GM18951 (cell line): Measurements from ENCODE around the gene S100B.

Experiments used
- POLR2A ChIP-seq: IDR thresholded peaks from 4 replicates; pipeline ENCODE4 v1.6.1; 2011; ENCODE audit warnings: mild to moderate bottlenecking; ENCODE audit not compliant: insufficient read length, insufficient read depth; ENCODE audit errors: extremely low read depth
- in situ Hi-C: fragments of 300-500 bp; cut with MboI; formaldehyde crosslinking; loops from one replicate; pipeline ENCODE4 v1.12.0; 2022; ENCODE audit warnings: low sequenced_read_pairs, mixed read lengths, inconsistent platforms; ENCODE audit not compliant: unreplicated experiment

The S100B gene

DNA sequence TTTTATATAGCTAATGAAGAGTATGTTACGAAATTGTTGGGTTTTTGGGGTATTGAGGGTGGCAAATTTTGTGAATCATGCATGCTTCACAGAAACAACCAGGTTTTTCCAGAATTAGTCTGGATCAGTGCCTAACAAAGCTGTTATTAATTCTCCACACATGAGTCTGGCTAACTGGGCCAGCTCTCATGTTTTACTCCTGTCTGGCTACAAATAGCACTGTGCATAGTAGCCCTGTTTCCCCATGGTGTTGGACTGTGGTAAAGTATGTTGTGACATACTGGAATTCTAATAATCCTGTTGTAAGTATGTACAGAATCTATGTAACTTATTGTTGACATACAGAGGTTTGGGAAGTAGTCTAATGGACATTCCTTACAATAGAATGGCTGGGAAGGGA, 35.8 kb downstream of the S100B start:
- in situ Hi-C loops, result no loop called here
- no peak for TF ChIP-seq POLR2A

GRCh38 chr21:46568562-46568961, 36.3 kb downstream of the S100B start:
- in situ Hi-C loops, result no loop called here

GRCh38 chr21:46567348-46567747, 37.5 kb downstream of the S100B start:
- TF ChIP-seq POLR2A, result no peak
- in situ Hi-C loops, result no loop called here

More at GRCh38 chr21:46568562-46568961, 36.3 kb downstream of the S100B start:
- TF ChIP-seq POLR2A, result no peak

GRCh38 chr21:46564391-46564790, 40.5 kb downstream of the S100B start:
- in situ Hi-C loops, result no loop called here
- TF ChIP-seq POLR2A, result no peak

DNA sequence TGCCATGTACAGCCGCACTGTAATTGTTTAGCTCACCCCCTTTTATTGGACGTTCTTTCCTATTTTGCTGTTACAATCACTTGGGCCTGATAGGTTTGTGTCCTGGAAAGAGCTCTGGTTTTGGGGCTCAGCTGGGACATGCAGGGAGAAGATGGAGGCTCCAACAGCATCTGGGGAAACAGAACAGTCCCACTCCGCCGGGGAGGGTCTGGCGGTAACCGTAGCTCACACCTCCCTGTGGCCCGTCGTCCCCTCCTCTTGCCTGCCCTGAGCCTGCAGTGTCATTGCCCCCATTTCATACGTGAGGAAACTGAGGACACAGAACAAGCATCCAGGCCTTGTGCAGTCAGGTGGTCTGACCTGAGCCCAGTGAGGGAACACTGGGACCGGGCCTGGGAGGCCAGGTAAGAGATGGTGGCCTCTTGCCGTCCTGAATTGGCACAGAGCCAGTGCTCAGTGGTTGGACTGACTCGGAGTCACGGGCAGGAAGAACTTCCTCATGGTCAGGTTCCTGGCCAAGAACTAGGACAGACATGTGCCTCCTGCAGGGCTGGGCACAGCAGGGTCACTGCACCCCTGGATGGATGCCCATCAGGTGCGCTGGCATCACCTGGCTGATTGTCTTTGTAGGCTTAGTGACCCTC, 41.8 kb downstream of the S100B start:
- in situ Hi-C loops, result no loop called here
- TF ChIP-seq POLR2A, result no peak

DNA sequence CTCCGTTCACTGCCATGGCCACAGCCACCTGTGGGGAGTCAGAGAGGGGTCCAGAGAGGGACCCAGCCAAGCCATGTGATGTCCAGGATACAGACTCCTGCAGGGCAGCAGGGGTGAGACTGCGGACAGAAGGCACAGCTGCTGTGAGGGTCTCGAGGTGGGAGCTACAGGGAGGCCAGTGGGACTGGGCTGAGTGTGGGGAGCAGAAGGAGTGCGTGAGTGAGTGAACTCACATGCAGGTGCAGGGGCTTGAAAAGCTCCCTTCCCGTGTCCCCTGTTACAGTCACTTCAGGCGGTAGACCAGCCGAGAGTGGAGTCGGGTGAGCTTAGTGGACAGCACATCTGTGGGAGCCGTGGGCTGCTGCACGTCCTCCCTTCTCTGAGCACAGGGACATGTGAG, 42.4 kb downstream of the S100B start:
- TF ChIP-seq POLR2A, result no peak
- in situ Hi-C loops, result no loop called here

DNA sequence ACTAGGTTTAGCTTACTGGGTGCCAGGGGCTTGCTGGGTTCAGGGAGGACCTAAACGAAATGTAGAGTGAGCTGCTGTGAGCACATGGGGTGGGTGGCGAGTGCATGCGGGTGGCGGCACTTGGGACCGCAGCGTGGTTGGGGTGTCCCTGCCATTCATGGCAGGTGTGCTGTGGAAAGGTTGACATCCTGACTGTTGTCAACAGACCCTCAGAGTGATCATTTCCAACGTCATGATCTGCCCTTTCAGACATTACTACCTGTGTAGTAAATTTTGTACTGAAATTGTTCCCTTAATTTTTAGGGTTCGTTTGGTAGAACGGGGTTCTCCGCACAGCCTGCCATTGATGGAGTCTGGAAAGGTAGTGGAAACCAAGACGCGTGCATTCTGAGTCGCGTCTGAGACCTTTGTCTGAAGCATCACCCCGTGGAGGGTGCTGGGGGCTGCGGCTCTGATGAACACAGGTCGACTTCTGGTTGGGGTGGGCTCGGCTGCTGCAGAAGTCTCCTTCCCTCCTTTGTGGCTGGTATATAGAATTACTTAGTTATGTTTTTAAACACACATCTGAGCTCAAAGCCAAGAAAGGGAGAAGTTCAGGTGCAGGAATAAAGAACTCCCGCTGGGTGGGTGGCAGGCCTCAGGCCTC, 43.3 kb downstream of the S100B start:
- TF ChIP-seq POLR2A, result no peak
- in situ Hi-C loops, result no loop called here

DNA sequence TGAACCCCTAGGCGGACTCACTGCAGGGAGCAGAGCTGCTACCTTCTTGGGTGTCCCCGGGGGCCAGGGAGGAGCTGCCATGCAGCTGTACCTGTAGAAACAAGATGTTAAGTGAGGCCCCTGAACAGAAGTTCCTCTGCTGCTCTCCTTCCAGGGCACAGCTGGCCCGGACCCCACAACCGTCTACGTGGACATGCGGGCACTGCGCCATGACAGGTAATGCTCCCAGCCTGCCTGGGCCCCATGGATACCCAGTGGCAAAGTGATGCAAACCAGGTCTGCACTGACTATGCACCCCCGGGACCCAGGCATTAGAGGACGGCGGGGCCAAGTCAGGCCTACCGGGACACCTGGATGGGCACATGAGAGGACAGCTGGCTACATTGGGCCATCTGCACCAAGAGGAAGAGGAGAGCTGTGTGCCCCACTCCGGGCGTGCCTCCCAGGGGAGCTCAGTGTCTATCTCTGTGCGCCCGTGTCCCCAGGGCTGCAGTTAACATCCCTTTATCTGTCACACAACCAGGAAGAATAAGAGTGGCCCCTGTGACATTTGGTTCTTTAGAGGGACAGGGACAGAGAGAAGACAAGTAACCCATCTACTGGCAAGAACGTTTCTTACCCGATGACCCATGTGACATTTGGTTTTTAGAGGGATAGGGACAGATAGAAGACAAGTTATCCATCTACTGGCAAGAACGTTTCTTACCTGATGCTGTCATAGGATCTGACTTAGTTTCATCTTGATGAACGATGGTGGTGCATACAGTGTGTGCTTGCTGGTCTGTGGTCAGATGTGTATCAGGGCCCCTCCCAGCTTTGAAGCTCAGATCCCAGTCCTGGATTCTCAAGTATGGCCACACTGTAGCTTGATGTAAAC, 44.1 kb downstream of the S100B start:
- in situ Hi-C loops, result no loop called here
- no peak for TF ChIP-seq POLR2A

DNA sequence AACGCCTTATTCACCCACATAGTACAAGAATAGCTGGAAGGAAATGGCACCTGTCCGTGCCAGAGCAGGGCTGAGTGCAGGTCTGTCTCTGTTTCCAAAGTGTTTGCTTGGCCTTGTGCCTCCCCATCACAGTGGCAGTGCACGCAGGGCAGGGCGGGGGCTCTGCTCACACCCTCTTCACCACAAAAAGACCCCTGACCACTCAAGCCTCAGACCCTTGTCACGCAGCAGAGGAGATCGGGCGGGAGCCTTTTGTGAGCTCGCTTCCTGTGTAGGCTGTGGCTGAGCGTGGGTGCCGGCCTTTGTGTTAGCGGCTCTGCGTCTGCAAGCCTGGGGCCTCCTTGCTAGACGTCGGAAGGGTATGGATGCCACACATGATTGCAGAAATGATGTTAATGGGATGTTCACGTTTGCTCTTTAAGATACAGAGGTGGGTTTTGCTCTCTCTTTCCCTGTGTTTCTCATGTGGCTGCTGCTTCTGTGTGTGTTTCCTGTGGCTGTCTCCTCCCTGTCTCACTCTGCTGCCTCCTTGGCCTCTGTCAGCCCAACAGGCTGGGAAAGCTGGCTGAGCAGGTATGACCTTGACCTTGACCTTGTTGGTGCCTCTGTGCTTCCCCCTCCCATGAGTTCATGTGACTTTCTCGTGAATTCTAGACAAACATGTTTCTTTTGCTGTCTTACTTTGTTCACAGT, 45.4 kb downstream of the S100B start:
- peak; percentile 25 for TF ChIP-seq POLR2A
- in situ Hi-C loops, result no loop called here

DNA sequence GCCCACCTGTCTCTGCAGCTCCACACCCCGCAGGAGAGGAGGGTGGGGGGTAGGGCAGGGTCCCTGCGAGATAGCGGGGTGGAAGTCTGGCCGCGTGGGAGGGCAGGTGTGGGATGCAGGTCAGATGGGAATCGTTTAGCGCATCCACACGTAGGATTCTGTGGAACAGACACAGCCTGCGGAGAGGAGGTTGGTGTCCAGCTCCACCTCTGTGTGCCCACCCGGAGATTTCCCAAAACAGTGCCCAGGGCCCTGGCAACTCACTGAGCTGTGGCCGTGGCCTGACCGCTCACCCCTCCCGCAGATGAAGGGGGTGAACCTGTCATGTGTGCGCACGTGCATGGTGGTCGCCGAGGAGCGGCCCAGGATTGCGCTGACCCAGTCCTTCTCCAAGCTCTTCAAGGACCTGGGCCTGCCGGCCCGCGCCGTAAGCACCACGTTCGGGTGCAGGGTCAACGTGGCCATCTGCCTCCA, 46.9 kb downstream of the S100B start:
- no peak for TF ChIP-seq POLR2A
- in situ Hi-C loops, result no loop called here

- TF ChIP-seq POLR2A, result no peak
- in situ Hi-C loops, result no loop called here
These were observed 47.4 kb downstream of the S100B start for GRCh38 chr21:46557469-46557868.

DNA sequence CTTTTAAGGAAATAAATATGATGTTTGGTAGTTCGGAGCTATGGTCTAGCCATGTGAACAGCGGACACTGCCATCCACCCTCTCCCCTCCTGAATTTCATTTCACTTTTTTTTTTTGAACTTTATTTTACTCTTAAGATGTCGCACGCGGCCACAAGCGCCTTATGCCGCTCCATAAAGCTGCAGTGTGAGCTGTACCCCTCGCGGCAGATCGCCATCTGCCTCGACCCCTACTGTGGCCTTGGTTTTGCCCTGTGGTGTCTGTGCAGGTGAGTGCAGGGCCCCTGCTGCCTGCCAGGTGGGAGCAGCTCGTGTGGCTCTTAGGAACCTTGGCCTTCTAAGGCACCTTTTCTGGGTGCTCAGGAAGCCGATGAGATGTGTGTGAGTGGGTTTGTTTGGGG, 48.1 kb downstream of the S100B start:
- in situ Hi-C loops, result no loop called here
- no peak for TF ChIP-seq POLR2A

- TF ChIP-seq POLR2A, result no peak
- in situ Hi-C loops, result no loop called here
These were observed 49.2 kb downstream of the S100B start for GRCh38 chr21:46555678-46556077.
